Endothelial cell of umbilical vein (primary cell): ENCODE measurements around the gene DHRS2. TPM values are rescaled to one million over a fixed set of nuclear protein-coding genes. Genes with fewer than 3 reads are reported as not detected.

ENCODE experiments used
- BruUV-seq: library from RNA; stranded (reverse); fragments of 400-500 nt; replicated peaks from 2 replicates; lab custom pipeline; 2021; lab: Mats Ljungman, UMichigan
- CTCF ChIA-PET: fragments of 300-600, 350-600 bp; sonication (Branson Sonifier 250); formaldehyde crosslinking; loops from one replicate; lab custom pipeline; 2021; ENCODE audit warnings: antibody characterized with exemption, inconsistent platforms; lab: Charles Lee
- POLR2A ChIA-PET: fragments of 300-600, 350-600 bp; sonication (Branson Sonifier 250); formaldehyde crosslinking; loops from one replicate; lab custom pipeline; 2021; ENCODE audit warnings: antibody characterized with exemption, inconsistent platforms; lab: Charles Lee
- DNase-seq: peaks from one replicate; pipeline ENCODE4 v3.0.0-alpha.2; 2011; ENCODE audit warnings: low read depth, low spot score
- FAIRE-seq: peaks from 2 replicates; lab custom pipeline; 2011; peaks lifted over from hg19 to GRCh38; lab: Jason Lieb, UNC
- H2AFZ ChIP-seq: 2 replicates; pipeline ENCODE4 v1.6.0; 2012; ENCODE audit warnings: low read depth, low read length, control low read depth, inconsistent platforms
- H3K27ac ChIP-seq: 2 replicates; pipeline ENCODE4 v1.5.1; 2011; ENCODE audit warnings: low read depth, mild to moderate bottlenecking, control low read depth, low read length, moderate library complexity; ENCODE audit not compliant: insufficient read depth
- H3K27me3 ChIP-seq, 2 experiments: 2 replicates each; pipeline versions ENCODE4 v1.6.0 to v1.6.1; 2011; ENCODE audit warnings: low read length in 2 of 2, mixed read lengths in 1 of 2; ENCODE audit not compliant: control insufficient read depth in 2 of 2, insufficient read depth in 2 of 2
- H3K36me3 ChIP-seq, 2 experiments: 2 replicates in 1 of 2; 3 replicates in 1 of 2; pipeline ENCODE4 v1.5.1; 2011; ENCODE audit warnings: low read length in 2 of 2, mild to moderate bottlenecking in 1 of 2, moderate library complexity in 1 of 2; ENCODE audit not compliant: control insufficient read depth in 2 of 2, insufficient read depth in 2 of 2; ENCODE audit errors: extremely low read depth in 1 of 2
- H3K4me1 ChIP-seq: 3 replicates; pipeline ENCODE4 v1.5.1; 2011; ENCODE audit warnings: mild to moderate bottlenecking, low read length; ENCODE audit not compliant: control insufficient read depth, insufficient read depth; ENCODE audit errors: extremely low read depth
- H3K4me2 ChIP-seq: 2 replicates; pipeline ENCODE4 v1.6.1; 2011; ENCODE audit warnings: low read length, control low read depth, mixed read lengths; ENCODE audit not compliant: insufficient read depth
- H3K4me3 ChIP-seq, 3 experiments: fragments of 200-600 bp in 1 of 3; sonication (generic), shearing (Covaris generic) in 1 of 3; replicated peaks in 1 of 3; 2 replicates each; pipeline ENCODE4 v1.5.1; 2011 to 2016; ENCODE audit warnings: control low read depth in 3 of 3, low read length in 3 of 3, mild to moderate bottlenecking in 2 of 3, inconsistent platforms in 1 of 3, low read depth in 1 of 3, moderate library complexity in 1 of 3; ENCODE audit not compliant: insufficient read depth in 1 of 3
- H3K79me2 ChIP-seq: 2 replicates; pipeline ENCODE4 v1.6.0; 2012; ENCODE audit warnings: low read length, inconsistent platforms; ENCODE audit not compliant: control insufficient read depth, insufficient read depth
- H3K9ac ChIP-seq: replicated peaks from 2 replicates; pipeline ENCODE3; 2011; ENCODE audit warnings: low read length, control low read depth; ENCODE audit not compliant: insufficient read depth; ENCODE audit errors: extremely low read depth
- H3K9me1 ChIP-seq: replicated peaks from 3 replicates; pipeline ENCODE4 v1.6.0; 2011; ENCODE audit warnings: mild to moderate bottlenecking, low read length; ENCODE audit not compliant: control insufficient read depth, insufficient read depth; ENCODE audit errors: extremely low read depth
- H3K9me3 ChIP-seq: replicated peaks from 2 replicates; pipeline ENCODE4 v1.5.1; 2012; ENCODE audit warnings: low read length, inconsistent platforms; ENCODE audit not compliant: control insufficient read depth, insufficient read depth
- H4K20me1 ChIP-seq: replicated peaks from 2 replicates; pipeline ENCODE3; 2011; ENCODE audit warnings: mild to moderate bottlenecking, low read length; ENCODE audit not compliant: control insufficient read depth, insufficient read depth; ENCODE audit errors: extremely low read depth
- CTCF ChIP-seq, 2 donors: IDR thresholded peaks; 1 replicate in 1 of 2; 2 replicates in 1 of 2; pipeline ENCODE4 v1.5.1; 2011; ENCODE audit warnings: low read length in 2 of 2, mild to moderate bottlenecking in 2 of 2, moderate library complexity in 2 of 2, control low read depth in 1 of 2, inconsistent platforms in 1 of 2, low read depth in 1 of 2; ENCODE audit not compliant: insufficient read depth in 1 of 2; ENCODE audit errors: extremely low read depth in 1 of 2
- EZH2 ChIP-seq: IDR thresholded peaks from 2 replicates; pipeline ENCODE4 v1.6.1; 2012; ENCODE audit warnings: borderline replicate concordance, low read depth, mild to moderate bottlenecking, moderate library complexity, low read length, inconsistent platforms; ENCODE audit not compliant: severe bottlenecking
- FOS ChIP-seq: IDR thresholded peaks from 2 replicates; pipeline ENCODE4 v1.6.1; 2011; ENCODE audit warnings: mild to moderate bottlenecking, low read length, moderate library complexity, borderline replicate concordance; ENCODE audit not compliant: insufficient read depth
- GATA2 ChIP-seq: IDR thresholded peaks from 2 replicates; pipeline ENCODE4 v1.7.0; 2011; ENCODE audit warnings: low read depth, mild to moderate bottlenecking, moderate library complexity, mixed read lengths, low read length; ENCODE audit not compliant: insufficient read length, insufficient read depth
- MAX ChIP-seq: IDR thresholded peaks from 2 replicates; pipeline ENCODE4 v1.6.1; 2011; ENCODE audit not compliant: insufficient read depth, insufficient read length
- MYC ChIP-seq: IDR thresholded peaks from one replicate; pipeline ENCODE4 v1.6.1; 2011; ENCODE audit warnings: mild to moderate bottlenecking, low read depth, low read length
- POLR2A ChIP-seq: IDR thresholded peaks from 2 replicates; pipeline ENCODE4 v1.6.1; 2012; ENCODE audit warnings: low read depth, mild to moderate bottlenecking, control low read depth, low read length
- POLR2AphosphoS5 ChIP-seq: IDR thresholded peaks from 2 replicates; pipeline ENCODE4 v1.6.1; 2012; ENCODE audit warnings: low read depth, mild to moderate bottlenecking, control low read depth, low read length, moderate library complexity; ENCODE audit not compliant: insufficient read depth
- dilution Hi-C: fragments of 300-500 bp; cut with MboI; formaldehyde crosslinking; loops from one replicate; pipeline ENCODE4 v1.15.0; 2019; ENCODE audit warnings: low sequenced_read_pairs; ENCODE audit not compliant: extremely low pct_ligation_motif_present
- intact Hi-C: fragments of 100-400 bp; cut with micrococcal nuclease; formaldehyde crosslinking; loops from one replicate; pipeline ENCODE4 v1.10.0; 2022
- polyA plus RNA-seq, 4 experiments: library from polyadenylated mRNA; depleted of rRNA in 3 of 4; stranded (reverse) in 3 of 4; unstranded in 1 of 4; fragments of >200 nt; gene quantifications; 2 replicates each; pipeline versions ENCODE4 v1.2.1 to v1.2.3, GENCODE V29; 2011 to 2012; ENCODE audit warnings: missing spikeins in 1 of 4
- total RNA-seq: library from RNA; stranded (reverse); gene quantifications from 2 replicates; pipeline ENCODE4 v1.2.3, GENCODE V29; 2021

The DHRS2 gene
- total and polyA plus RNA-seq, 2 donors (not counting 3 experiments of a cell fraction or from before 2014, with no cell fraction given) = 0.10 TPM; not detected in 1

- no TSS peak for BruUV-seq
- Histone ChIP-seq H3K4me1 (no peaks in the 10 kb centered on the region), H3K4me3 (no peak overlapping the region), H3K4me2 (no peak overlapping the region), H3K79me2 (no peaks in the 10 kb centered on the region), H4K20me1 (no peaks in the 10 kb centered on the region), H3K27ac (no peak overlapping the region), H3K36me3 (no peaks in the 10 kb centered on the region), H3K9me3 (no peaks in the 10 kb centered on the region), H2AFZ (no peak overlapping the region), H3K27me3 (peaks cover 0 to 2% of the 10 kb centered on the region in 2 experiments), H3K9ac (no peak overlapping the region), H3K9me1 (no peaks in the 10 kb centered on the region)
- dilution Hi-C loops = no loop called here
- FAIRE-seq (no peak), DNase-seq (no peak)
- CTCF ChIA-PET = interaction anchor here (1.3 to 2.5 kb wide), 3 partner anchors 8 to 297 kb away, joined by 3 to 12 read pairs (median 6); no protein-coding TSS in a partner anchor
- intact Hi-C loops = no loop called here
- TF ChIP-seq POLR2A (no peak), MAX (no peak), FOS (no peak), EZH2 (no peak)
- POLR2A ChIA-PET = no interaction called here
Observed at GRCh38 chr14:23613242-23614070, 22.7 kb upstream of the DHRS2 start.

- H3K79me2 ChIP-seq = no peaks in the 10 kb centered on the region
- H3K4me3 ChIP-seq = no peak overlapping the region
- no peak for TF ChIP-seq CTCF (IDR thresholded peaks at IDR 0.05; ENCODE audit: extremely low read depth in 1 of 2, insufficient read depth in 1 of 2, low read depth in 1 of 2, low read length in 2 of 2)
- TF ChIP-seq MAX = no peak
- TF ChIP-seq GATA2 = no peak
- TF ChIP-seq EZH2 = no peak
- TF ChIP-seq FOS = no peak
- no peak for TF ChIP-seq POLR2AphosphoS5
- TF ChIP-seq MYC = no peak
- no peak for TF ChIP-seq POLR2A
- CTCF ChIA-PET = interaction anchor here (1.0 to 2.5 kb wide), 3 partner anchors 9 to 51 kb away, joined by 3 to 12 read pairs (median 4); no protein-coding TSS in a partner anchor
- H4K20me1 ChIP-seq = no peaks in the 10 kb centered on the region
- BruUV-seq = no TSS peak
- DNase-seq = no peak
- no peak overlapping the region for H2AFZ ChIP-seq
- H3K4me1 ChIP-seq = no peaks in the 10 kb centered on the region
- H3K4me2 ChIP-seq = no peak overlapping the region
- FAIRE-seq = no peak
- POLR2A ChIA-PET = no interaction called here
- H3K9ac ChIP-seq = no peak overlapping the region
- dilution Hi-C loops (no loop called here), intact Hi-C loops (no loop called here)
- no peaks in the 10 kb centered on the region for H3K9me3 ChIP-seq
- H3K9me1 ChIP-seq = no peaks in the 10 kb centered on the region
- no peaks in the 10 kb centered on the region for H3K36me3 ChIP-seq
- no peak overlapping the region for H3K27ac ChIP-seq
- H3K27me3 ChIP-seq = peaks cover 2 to 4% of the 10 kb centered on the region in 2 experiments
Observed at GRCh38 chr14:23614395-23614828, 21.8 kb upstream of the DHRS2 start.
